HG02642 (cell line): Measurements from ENCODE around the gene ZNF576.
A peak's percentile ranks its signal among the peaks of the same experiment; 100 is the strongest.
"Not testable (repeated sequence)": the region's sequence is repeated elsewhere in the genome, so short reads cannot be mapped to it uniquely, and the experiment has no call there.

Experiments
- ATAC-seq: cut with Tn5 transposase; IDR thresholded peaks from one replicate; pipeline ENCODE4 v1.9.1; 2021; ENCODE audit warnings: mild to moderate bottlenecking; ENCODE audit not compliant: unreplicated experiment, poor library complexity

ZNF576 gene

GRCh38 chr19:43598445-43599240 lies 2.2 kb downstream of the ZNF576 start:
- no peak for ATAC-seq

- ATAC-seq = no peak
Measured at GRCh38 chr19:43599635-43600295, 3.4 kb downstream of the ZNF576 start.

- ATAC-seq = not testable (repeated sequence)
Measured at GRCh38 chr19:43600326-43600725, 3.9 kb downstream of the ZNF576 start.

GRCh38 chr19:43605875-43606568 lies 9.6 kb downstream of the ZNF576 start:
- ATAC-seq = no peak

- no peak for ATAC-seq
Measured at GRCh38 chr19:43606569-43607229, 10.3 kb downstream of the ZNF576 start.

DNA sequence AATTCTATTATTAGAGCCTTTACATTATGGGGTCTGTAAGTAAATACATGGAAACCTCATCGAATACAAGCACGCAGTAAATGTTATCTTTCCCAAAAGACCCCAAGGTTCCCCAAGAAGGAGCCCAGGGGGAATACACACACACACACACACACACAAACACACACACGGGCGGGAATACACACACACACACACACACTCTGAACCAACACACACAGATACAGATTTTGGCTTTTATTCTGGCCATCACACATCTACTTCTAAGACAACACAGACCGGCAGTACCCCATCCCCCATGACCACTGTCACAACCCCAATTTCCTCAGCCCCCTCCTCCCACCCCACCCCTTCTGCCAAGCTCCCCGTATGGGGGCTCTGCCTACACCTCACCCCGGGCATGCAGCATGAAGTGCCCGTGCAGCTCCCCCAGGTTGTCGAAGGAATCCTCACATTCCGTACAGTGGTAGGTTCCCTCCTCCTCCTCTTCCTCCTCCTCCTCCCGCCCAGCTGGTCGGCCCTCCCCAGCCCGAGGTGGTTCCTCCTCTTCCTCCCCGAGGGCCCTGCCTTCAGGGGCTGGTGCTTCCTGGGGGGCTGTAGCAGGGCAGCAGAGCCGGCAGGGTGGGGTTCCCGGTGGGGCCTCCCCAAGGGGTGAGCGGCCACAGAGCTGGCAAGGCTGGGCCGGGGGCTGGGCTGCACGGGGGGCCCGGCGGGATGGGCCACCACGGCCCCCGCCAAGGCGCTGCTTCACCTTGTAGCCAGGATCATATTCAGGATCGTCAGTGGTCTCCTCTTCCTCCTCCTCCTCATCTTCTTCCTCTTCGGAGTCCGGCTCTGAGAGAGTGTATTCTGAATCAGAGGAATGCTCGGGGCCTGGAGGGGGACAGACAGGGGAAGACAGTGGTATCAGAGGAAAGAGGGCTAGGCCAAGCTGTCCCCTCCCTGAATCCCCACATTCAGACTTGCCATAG lies 11.1 kb downstream of the ZNF576 start:
- ATAC-seq = no peak

DNA sequence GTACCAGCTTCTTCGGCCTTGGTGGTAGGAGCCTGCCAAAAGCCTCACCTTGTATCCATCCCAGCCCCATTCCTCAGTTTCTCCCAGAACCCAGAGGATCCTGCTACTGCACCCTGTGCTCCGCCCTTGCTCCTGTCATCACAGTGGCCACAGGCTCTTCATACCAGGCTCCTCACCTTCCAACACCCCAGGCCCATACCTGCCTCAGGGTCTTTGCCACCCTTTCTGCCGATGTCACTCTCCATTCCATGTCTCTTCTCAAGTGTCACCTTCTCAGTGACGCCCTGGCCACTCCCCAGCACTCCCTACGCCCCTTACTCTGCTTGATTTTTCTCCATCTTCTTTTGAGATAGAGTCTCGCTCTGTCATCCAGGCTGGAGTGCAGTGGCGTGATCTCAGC lies 13.5 kb downstream of the ZNF576 start:
- no peak for ATAC-seq

DNA sequence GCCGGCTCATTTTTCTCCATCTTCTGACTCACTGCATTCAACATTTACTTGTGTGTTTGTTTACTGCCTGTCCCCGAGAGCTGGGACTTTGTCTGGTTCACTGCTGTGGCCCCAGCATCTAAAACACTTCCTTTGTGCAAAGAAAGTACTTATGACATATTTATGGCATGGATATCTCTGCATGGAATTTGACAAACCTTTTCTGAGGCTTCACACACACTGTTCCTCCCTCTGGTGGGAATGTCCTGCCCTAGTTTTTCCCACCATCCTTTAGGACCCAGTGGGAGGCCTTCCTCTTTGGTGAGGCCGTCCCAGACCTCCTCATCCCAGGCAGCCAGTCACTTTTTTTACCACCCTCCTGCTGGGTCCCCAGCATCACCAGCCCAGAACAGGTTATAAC lies 14.1 kb downstream of the ZNF576 start:
- ATAC-seq = no peak

GRCh38 chr19:43611788-43612187 lies 15.4 kb downstream of the ZNF576 start, which contains the start of gene SRRM5:
Gene SRRM5, plus strand, starts transcription at chr19:43612088. Its CDS starts 34 bp downstream, at chr19:43612122.
- no peak for ATAC-seq

GRCh38 chr19:43612374-43612773 lies 16.0 kb downstream of the ZNF576 start:
- no peak for ATAC-seq

DNA sequence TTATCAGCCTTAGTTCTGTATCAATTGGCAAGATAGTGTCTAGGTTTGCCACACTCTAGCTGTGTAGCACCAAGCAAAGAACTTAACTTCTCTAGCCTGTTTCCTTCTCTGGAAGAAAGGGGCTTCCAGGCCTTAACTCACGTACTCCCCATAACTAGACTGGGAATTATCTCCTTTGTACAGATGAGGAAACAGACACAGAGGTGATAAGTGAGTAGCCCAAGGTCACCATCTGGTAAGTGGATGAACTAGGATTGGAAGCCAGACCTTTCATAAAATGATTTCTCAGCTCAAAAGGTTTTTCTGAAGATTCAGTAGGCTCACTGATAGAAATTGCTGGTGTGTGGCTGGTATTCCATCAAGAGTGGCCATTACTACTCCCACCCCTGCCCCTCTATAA lies 19.9 kb downstream of the ZNF576 start:
- ATAC-seq = no peak

DNA sequence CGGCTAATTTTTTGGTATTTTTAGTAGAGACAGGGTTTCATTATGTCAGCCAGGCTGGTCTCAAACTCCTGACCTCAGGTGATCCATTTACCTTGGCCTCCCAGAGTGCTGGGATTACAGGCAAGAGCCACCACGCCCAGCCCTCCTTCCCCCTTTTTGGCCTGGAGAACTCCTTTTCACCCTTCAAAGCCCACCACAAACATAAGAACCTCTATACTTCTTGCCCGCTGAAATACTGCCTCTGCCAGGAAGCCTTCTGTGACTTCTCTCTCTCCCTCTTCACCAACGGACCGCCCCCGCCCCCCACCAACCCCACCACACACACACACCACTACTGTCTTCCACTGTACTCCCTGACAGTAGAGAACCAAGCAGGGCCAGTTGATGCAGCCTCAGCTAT lies 20.6 kb downstream of the ZNF576 start:
- ATAC-seq = no peak

DNA sequence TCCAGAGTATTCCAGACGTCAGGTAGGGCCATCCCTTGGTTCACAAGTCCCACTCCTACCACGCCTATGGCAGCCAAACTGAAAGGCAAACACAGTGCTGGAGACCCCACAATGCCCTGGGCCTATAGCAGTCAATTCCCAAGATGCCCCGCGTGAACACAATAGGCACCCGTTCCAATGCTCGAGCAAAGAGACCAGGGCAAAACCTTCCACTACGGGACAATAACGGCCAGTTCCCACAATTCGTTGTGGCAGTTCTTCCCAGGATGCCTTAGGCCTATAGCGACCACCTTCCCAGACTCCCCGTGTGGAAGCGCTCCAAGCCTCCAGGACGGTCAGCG lies 22.5 kb downstream of the ZNF576 start:
- ATAC-seq = peak; percentile 29

DNA sequence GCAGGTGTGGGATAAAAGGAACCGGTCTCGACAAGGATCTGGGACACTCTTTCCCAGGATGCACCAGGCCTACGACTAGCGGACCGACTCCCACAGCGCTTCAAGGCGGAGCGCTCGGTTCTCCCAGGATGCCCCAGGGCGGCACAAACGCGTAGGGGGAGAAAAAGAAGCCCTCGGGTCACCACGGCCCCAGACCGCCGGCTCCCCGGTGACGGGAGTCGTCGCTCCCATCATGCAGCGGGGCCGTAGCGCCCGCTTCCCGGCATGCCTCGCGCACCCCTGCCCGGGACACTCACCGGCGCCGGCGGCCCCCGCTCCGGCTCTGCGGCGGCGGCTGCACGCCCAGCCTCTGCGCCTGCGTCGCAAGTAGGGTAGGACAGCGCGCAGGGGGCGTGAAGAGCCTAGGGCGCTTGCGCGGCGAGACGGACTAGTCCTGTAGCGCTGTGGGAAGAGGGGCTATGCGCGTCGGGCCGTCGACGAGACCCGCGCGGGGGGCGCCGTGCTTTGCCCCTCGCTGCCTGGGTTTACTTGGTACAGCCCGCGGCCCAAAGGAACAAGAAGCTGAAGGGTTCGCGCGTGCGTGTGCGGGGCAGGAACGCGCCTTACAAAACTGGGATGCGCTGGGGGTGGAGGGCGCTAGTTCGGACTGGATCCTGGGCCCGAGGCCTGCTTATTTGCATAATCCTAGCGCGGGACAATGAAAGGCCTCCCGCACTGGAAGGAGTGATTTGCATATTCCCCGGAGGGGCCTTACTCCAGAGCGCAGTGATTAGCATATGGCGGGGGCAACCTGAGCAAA lies 23.1 kb downstream of the ZNF576 start, which contains the start of gene ZNF428:
Gene ZNF428, minus strand, starts transcription at position 368 of the 799 bp plus-strand sequence. CDS start 5,325 bp downstream, outside the sequence.
- ATAC-seq = peak; percentile 87

GRCh38 chr19:43620061-43621001 lies 23.9 kb downstream of the ZNF576 start:
- ATAC-seq = no peak

GRCh38 chr19:43622070-43622469 lies 25.7 kb downstream of the ZNF576 start:
- ATAC-seq = no peak

DNA sequence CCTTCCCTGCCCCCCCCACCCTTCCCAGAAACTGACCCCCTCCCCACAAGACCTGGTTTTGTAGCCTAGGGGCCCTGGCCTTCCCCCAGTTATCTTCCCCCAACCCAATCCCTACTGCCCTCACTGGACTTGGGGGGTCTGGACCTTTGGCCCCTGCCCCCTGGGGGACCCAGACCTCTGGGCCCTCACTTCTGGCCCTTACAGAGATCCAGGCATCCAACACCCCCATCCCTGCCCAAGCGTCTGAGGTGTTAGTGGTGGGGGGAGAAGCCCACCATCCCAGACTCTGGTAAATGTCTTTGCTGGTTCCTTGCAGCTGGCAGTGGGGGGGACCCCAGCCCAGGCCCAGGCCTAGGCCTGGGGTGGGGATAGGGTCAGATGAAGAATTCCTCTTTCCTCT lies 26.6 kb downstream of the ZNF576 start:
- ATAC-seq = no peak
